Upper lobe of left lung (tissue), 6 donors: ENCODE data around the gene ABCC12. TPM values are rescaled to one million over a fixed set of nuclear protein-coding genes. Genes with fewer than 3 reads are reported as not detected.

ENCODE experiments used
- ATAC-seq, 2 donors: fragments of 200-7000 bp; cut with Tn5 transposase; one replicate each; pipeline ENCODE4 v1.9.1; 2022; ENCODE audit warnings: mild to moderate bottlenecking in 2 of 2, moderate library complexity in 2 of 2; ENCODE audit not compliant: low FRiP score in 2 of 2
- DNase-seq, 2 donors: peaks; one replicate each; pipeline ENCODE4 v3.0.0-alpha.2; 2019 to 2020
- H3K27ac ChIP-seq, 4 donors: fragments of 200-600 bp; sonication (generic); one replicate each; pipeline ENCODE4 v1.5.1; 2016 to 2019
- H3K27me3 ChIP-seq, 4 donors: fragments of 200-600 bp; sonication (generic); one replicate each; pipeline ENCODE4 v1.5.1; 2017 to 2019
- H3K36me3 ChIP-seq, 4 donors: fragments of 200-600 bp; sonication (generic); one replicate each; pipeline ENCODE4 v1.5.1; 2016 to 2019
- H3K4me1 ChIP-seq, 4 donors: fragments of 200-600 bp; sonication (generic); one replicate each; pipeline ENCODE4 v1.5.1; 2018 to 2019
- H3K4me3 ChIP-seq, 4 donors: fragments of 200-600 bp; sonication (generic); one replicate each; pipeline ENCODE4 v1.5.1; 2017 to 2019; ENCODE audit warnings: mild to moderate bottlenecking in 2 of 4, moderate library complexity in 1 of 4
- H3K9me3 ChIP-seq, 4 donors: fragments of 200-600 bp; sonication (generic); one replicate each; pipeline ENCODE4 v1.5.1; 2018 to 2019
- EP300 ChIP-seq, 4 donors: sonication (generic); formaldehyde crosslinking; IDR thresholded peaks; one replicate each; pipeline ENCODE4 v1.5.1; 2017; ENCODE audit warnings: antibody characterized with exemption in 4 of 4, control low read depth in 2 of 4
- POLR2A ChIP-seq, 4 donors: fragments of 450-650 bp; IDR thresholded peaks; one replicate each; pipeline ENCODE4 v1.5.1; 2016 to 2017; ENCODE audit warnings: antibody characterized with exemption in 4 of 4, mild to moderate bottlenecking in 2 of 4
- POLR2AphosphoS5 ChIP-seq, 2 donors: sonication (generic); formaldehyde crosslinking; IDR thresholded peaks; one replicate each; pipeline ENCODE4 v1.5.1; 2017; ENCODE audit warnings: antibody characterized with exemption in 2 of 2
- WGBS, 2 donors: methylation state at CpG; one replicate each; pipeline ENCODE4 v1.1.5; 2017 to 2018; 5-methylcytosine and 5-hydroxymethylcytosine counted together
- total RNA-seq, 6 donors: library from RNA; depleted of rRNA in 4 of 6; stranded (reverse); fragments of >200 nt in 4 of 6; gene quantifications; one replicate each; pipeline versions ENCODE4 v1.1.0 to v1.2.1, GENCODE V29; 2016 to 2021
- TF ChIP-seq, protein P1 (sequence below), 6 experiments: fragments of 450-650 bp in 4 of 6; fragments of 200-600 bp in 2 of 6; sonication (generic) in 2 of 6; IDR thresholded peaks; one replicate each; pipeline ENCODE4 v1.5.1; 2016 to 2019; ENCODE audit warnings: antibody characterized with exemption in 6 of 6
- donor health status: DM: no; HTN: no; CAD: no; lungs with moderate emphysema.
- donor health status: DM: no; HTN: yes; CAD: no; lungs with severe emphysema.

ABCC12 gene
- total RNA-seq, 6 donors from 2014 or later: 0.79 TPM; not detected in 5

DNA sequence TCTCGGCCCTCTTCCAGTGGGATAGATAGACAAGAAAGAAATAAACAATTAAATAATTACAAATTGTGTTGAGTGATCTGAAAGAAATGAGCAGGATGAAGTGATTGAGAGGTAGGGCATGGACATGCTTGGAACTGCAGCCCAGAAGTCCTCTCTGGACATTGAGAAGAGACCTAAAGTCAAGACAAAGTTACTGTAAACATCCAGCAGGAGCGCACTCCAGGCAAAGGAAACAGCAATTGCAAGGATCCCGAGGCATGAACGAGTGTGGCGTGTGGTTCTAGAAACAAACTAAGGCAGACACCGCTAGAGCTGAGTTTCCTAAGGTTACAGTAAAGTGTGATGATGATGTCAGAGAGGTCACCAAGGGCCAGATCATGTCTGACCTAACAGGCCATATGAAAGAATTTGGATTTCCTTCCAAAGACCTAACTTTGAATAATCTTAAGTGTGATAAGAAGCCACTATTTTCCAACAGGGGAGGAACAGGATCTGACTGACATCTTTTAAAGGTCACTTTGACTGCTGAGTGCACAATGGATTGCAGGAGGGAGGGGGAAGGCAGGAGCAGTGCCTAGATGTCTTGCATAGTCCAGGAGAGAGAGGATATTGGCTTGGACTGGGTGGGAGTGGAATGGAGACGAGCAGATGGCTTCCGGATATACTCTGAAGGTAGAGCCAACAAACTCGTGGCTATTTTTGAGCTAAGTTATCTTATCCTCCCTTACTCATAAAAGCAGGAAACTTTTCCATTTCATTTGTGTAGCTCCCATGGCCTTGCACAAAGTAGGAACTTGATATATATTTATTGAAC lies 19.0 kb downstream of the ABCC12 start:
- Histone ChIP-seq H3K36me3 (no peaks in the 10 kb centered on the region), H3K9me3 (no peaks in the 10 kb centered on the region), H3K4me3 (no peak overlapping the region), H3K27ac (no peak overlapping the region), H3K27me3 (no peaks in the 10 kb centered on the region), H3K4me1 (peaks cover 0 to 7% (median 0%) of the 10 kb centered on the region in 4 donors)
- TF ChIP-seq EP300 (IDR thresholded peaks at IDR 0.05) (no peak), POLR2AphosphoS5 (IDR thresholded peaks at IDR 0.05) (no peak), POLR2A (IDR thresholded peaks at IDR 0.05) (no peak)
- TF ChIP-seq, protein P1, sequence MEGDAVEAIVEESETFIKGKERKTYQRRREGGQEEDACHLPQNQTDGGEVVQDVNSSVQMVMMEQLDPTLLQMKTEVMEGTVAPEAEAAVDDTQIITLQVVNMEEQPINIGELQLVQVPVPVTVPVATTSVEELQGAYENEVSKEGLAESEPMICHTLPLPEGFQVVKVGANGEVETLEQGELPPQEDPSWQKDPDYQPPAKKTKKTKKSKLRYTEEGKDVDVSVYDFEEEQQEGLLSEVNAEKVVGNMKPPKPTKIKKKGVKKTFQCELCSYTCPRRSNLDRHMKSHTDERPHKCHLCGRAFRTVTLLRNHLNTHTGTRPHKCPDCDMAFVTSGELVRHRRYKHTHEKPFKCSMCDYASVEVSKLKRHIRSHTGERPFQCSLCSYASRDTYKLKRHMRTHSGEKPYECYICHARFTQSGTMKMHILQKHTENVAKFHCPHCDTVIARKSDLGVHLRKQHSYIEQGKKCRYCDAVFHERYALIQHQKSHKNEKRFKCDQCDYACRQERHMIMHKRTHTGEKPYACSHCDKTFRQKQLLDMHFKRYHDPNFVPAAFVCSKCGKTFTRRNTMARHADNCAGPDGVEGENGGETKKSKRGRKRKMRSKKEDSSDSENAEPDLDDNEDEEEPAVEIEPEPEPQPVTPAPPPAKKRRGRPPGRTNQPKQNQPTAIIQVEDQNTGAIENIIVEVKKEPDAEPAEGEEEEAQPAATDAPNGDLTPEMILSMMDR (IDR thresholded peaks at IDR 0.05): no peak
- DNase-seq (no peak), ATAC-seq (no peak)
- 54 to 62% methylated on average over 9 of the region's 9 CpGs for WGBS, 2 donors

DNA sequence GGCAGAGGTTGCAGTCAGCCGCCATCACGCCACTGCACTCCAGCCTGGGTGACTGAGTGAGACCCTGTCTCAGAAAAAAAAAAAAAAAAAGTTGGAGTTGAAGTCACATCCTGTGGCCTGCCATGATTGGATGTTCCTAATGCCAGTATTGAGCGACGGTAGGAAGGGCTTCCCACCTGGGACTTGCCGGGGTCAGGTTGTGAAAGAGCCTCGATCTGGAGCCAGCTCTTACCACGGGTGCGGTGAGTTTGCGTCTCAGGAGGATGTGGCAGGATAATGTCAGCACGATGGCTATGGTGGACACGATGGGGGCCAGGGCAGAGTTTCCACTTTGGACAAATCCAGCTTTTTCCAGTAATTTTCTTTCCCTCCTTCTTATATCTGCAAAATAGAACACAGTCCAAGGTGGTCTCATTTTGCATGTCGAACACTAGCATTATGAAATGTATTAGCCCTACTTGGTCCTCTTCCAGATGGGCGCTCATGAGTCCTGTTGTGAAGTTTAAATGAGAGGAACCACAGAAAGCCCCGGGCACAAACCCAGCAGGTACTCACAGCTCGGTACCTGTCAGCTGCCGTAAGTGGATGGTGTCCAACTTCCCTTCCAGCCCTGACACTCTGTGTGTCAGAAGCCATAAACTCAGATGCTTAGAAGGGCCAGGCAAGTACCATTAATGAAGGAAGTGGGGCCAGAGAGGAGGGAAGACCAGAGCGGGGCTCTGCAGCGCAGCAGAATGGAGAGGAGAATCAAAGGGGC lies 22.2 kb downstream of the ABCC12 start:
- Histone ChIP-seq H3K27me3 (no peaks in the 10 kb centered on the region), H3K4me3 (no peak overlapping the region), H3K4me1 (peaks cover 0 to 7% (median 0%) of the 10 kb centered on the region in 4 donors), H3K27ac (peak overlapping the region in 2 of 4 donors; percentile 21 to 63), H3K9me3 (no peaks in the 10 kb centered on the region), H3K36me3 (no peaks in the 10 kb centered on the region)
- TF ChIP-seq, protein P1 (IDR thresholded peaks at IDR 0.05): no peak
- TF ChIP-seq POLR2A (IDR thresholded peaks at IDR 0.05) (no peak), EP300 (IDR thresholded peaks at IDR 0.05) (peak in 1 of 4 donors; percentile 1), POLR2AphosphoS5 (IDR thresholded peaks at IDR 0.05) (peak in 1 of 2 donors; percentile 20)
- WGBS, 2 donors: 74% methylated on average over 18 of the region's 18 CpGs
- DNase-seq (peak in 1 of 2 donors; percentile 88), ATAC-seq (peak; percentile 34 to 69)

DNA sequence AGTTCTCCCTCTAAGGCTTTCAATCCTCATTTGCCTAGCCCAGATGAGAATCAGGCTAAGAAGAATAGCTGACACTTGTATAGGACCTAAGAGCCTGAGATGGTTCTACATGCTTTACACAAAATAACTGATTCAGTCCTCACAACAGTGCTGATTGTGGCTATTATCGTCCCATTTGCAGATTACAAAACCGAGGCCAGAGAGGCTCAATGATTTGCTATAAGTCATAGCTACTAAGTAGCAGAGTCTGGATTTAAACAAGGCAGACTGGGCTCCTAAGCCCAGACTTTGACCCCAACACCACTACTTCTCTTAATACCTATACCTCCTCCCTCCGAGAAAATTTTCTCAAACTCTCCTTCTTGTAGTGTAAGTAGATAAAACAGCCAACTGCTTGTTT lies 23.1 kb downstream of the ABCC12 start:
- TF ChIP-seq POLR2AphosphoS5 (IDR thresholded peaks at IDR 0.05) (no peak), POLR2A (IDR thresholded peaks at IDR 0.05) (no peak), EP300 (IDR thresholded peaks at IDR 0.05) (no peak)
- TF ChIP-seq, protein P1 (IDR thresholded peaks at IDR 0.05): no peak
- H3K4me3 ChIP-seq: no peak overlapping the region
- H3K9me3 ChIP-seq: no peaks in the 10 kb centered on the region
- no peak overlapping the region for H3K27ac ChIP-seq
- no peak for DNase-seq
- no peak for ATAC-seq
- no peaks in the 10 kb centered on the region for H3K27me3 ChIP-seq
- H3K4me1 ChIP-seq: peaks cover 0 to 10% (median 0%) of the 10 kb centered on the region in 4 donors
- WGBS, 2 donors: 69 to 80% methylated on average over 3 of the region's 3 CpGs
- H3K36me3 ChIP-seq: no peaks in the 10 kb centered on the region

DNA sequence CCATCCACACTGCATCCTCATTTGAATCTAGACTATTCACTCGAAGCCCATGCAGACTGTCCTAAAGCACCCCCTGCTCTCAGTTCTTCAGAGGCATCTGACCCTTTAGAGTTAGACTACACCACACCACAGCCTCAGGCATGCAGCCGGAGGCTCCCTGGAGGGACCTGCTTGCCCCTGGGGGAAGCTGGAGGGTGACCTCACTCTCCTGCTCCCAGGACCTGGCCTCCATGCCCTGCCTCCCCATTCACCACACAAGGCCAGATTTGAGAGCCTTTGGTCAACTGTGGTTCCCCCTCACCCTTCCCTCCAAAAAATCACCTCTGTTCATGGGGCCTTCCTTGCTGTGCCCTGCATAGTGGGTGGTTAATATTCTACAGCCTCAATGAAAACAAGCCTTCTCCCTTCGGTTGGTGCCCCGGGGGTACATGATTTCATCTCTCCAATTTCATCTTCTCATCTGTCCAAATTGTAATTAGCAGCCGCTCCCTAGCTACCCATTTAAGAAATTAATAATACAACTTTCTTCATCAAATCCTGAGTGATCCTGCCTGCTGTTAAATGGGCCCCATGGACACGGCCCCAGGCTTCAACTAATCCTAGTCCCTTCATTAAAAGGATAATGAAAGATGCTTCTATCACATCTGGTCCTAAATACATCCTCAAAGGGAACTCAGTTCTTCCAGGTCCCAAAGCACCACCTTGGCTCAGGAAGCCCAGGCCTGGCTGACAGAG lies 24.4 kb downstream of the ABCC12 start:
- no peak overlapping the region for H3K27ac ChIP-seq
- ATAC-seq (no peak), DNase-seq (no peak)
- no peak overlapping the region for H3K4me3 ChIP-seq
- H3K4me1 ChIP-seq: peaks cover 0 to 13% (median 1%) of the 10 kb centered on the region in 4 donors
- no peaks in the 10 kb centered on the region for H3K27me3 ChIP-seq
- no peaks in the 10 kb centered on the region for H3K36me3 ChIP-seq
- H3K9me3 ChIP-seq: no peaks in the 10 kb centered on the region
- 90 to 92% methylated on average over 6 of the region's 6 CpGs for WGBS, 2 donors
- TF ChIP-seq EP300 (IDR thresholded peaks at IDR 0.05) (no peak), POLR2A (IDR thresholded peaks at IDR 0.05) (no peak), POLR2AphosphoS5 (IDR thresholded peaks at IDR 0.05) (no peak)
- TF ChIP-seq, protein P1 (IDR thresholded peaks at IDR 0.05): no peak
